CD8-positive, alpha-beta memory T cell (primary cell): ENCODE results near the gene FBLN1. TPM values are rescaled to one million over a fixed set of nuclear protein-coding genes. Genes with fewer than 3 reads are reported as not detected.
"Not testable (repeated sequence)": the region's sequence is repeated elsewhere in the genome, so short reads cannot be mapped to it uniquely, and the experiment has no call there.

Experiments
- CTCF ChIA-PET: fragments of 350-600 bp; sonication (Branson Sonifier 250); formaldehyde crosslinking; loops from one replicate; lab custom pipeline; 2021; ENCODE audit warnings: antibody characterized with exemption; lab: Charles Lee
- POLR2A ChIA-PET: fragments of 350-600 bp; sonication (Branson Sonifier 250); formaldehyde crosslinking; loops from one replicate; lab custom pipeline; 2021; ENCODE audit warnings: antibody characterized with exemption; lab: Charles Lee
- DNase-seq, 5 donors: peaks; one replicate each; pipeline versions ENCODE4 v3.0.0 to v3.0.0-alpha.2; 2020 to 2022; ENCODE audit warnings: mixed read lengths in 1 of 5
- H3K27ac ChIP-seq: one replicate; pipeline ENCODE4 v1.7.0; 2013; ENCODE audit warnings: low read depth, mild to moderate bottlenecking, low read length, moderate library complexity
- H3K27me3 ChIP-seq: 2 replicates; pipeline ENCODE4 v1.7.0; 2013; ENCODE audit warnings: low read length, mild to moderate bottlenecking; ENCODE audit not compliant: insufficient read depth, poor library complexity, severe bottlenecking
- H3K36me3 ChIP-seq: 2 replicates; pipeline ENCODE4 v1.7.0; 2013; ENCODE audit warnings: mild to moderate bottlenecking, low read length, moderate library complexity; ENCODE audit not compliant: insufficient read depth
- H3K4me1 ChIP-seq: 2 replicates; pipeline ENCODE4 v1.7.0; 2013; ENCODE audit warnings: mild to moderate bottlenecking, low read length, moderate library complexity; ENCODE audit not compliant: insufficient read depth
- H3K4me3 ChIP-seq: 2 replicates; pipeline ENCODE4 v1.7.0; 2013; ENCODE audit warnings: mild to moderate bottlenecking, low read length
- H3K9me3 ChIP-seq: 2 replicates; pipeline ENCODE4 v1.7.0; 2013; ENCODE audit warnings: mild to moderate bottlenecking, low read length
- H3K27ac Mint-ChIP-seq, 8 donors: one replicate each; pipeline ENCODE4 v1.8.0; 2020 to 2021; ENCODE audit warnings: mixed read lengths in 8 of 8, mild to moderate bottlenecking in 6 of 8, inconsistent platforms in 3 of 8, moderate library complexity in 3 of 8
- H3K27me3 Mint-ChIP-seq, 2 donors: one replicate each; pipeline ENCODE4 v1.8.0; 2020 to 2021; ENCODE audit warnings: mixed read lengths in 2 of 2, mild to moderate bottlenecking in 1 of 2, moderate library complexity in 1 of 2
- H3K36me3 Mint-ChIP-seq, 3 donors: one replicate each; pipeline ENCODE4 v1.8.0; 2020 to 2021; ENCODE audit warnings: mixed read lengths in 3 of 3, inconsistent platforms in 1 of 3, mild to moderate bottlenecking in 1 of 3
- H3K4me1 Mint-ChIP-seq, 3 donors: one replicate each; pipeline ENCODE4 v1.8.0; 2020 to 2021; ENCODE audit warnings: mixed read lengths in 3 of 3, inconsistent platforms in 1 of 3, mild to moderate bottlenecking in 1 of 3
- H3K4me3 Mint-ChIP-seq, 7 donors: one replicate each; pipeline ENCODE4 v1.8.0; 2020 to 2021; ENCODE audit warnings: mixed read lengths in 7 of 7, mild to moderate bottlenecking in 6 of 7, moderate library complexity in 4 of 7, inconsistent platforms in 2 of 7
- H3K9me3 Mint-ChIP-seq, 5 donors: one replicate each; pipeline ENCODE4 v1.8.0; 2020 to 2022; ENCODE audit warnings: mixed read lengths in 5 of 5, mild to moderate bottlenecking in 3 of 5, moderate library complexity in 2 of 5, inconsistent platforms in 1 of 5
- polyA plus RNA-seq: library from polyadenylated mRNA; unstranded; fragments of 300-500 nt; fragmentation: Illumina TruSeq; gene quantifications from one replicate; pipeline ENCODE4 v1.2.3, GENCODE V29; 2021
- total RNA-seq, 2 experiments: library from RNA; stranded (reverse); gene quantifications; one replicate each; pipeline ENCODE4 v1.2.3, GENCODE V29; 2021

The FBLN1 gene
- total and polyA plus RNA-seq, 3 experiments from 2014 or later = not detected

DNA sequence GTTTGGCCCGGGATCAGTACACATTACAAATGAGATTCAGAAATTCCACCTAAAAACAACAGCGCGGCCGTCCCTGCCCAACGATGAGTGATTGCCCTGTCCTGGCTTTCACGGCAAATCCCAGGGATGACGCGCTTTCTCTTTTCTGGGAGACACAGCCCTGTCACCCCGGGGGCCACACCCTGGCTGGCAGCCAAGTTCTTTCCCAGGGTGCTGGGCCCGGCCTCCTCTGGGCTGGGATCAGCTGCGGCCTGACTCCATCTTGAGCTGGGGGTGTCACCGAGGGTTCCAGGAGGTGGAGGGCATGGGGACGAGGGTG is 82.7 kb downstream of the FBLN1 start:
- no peak overlapping the region for H3K4me3 Mint-ChIP-seq
- ChIA-PET POLR2A (no interaction called here), CTCF (no interaction called here)
- H3K4me1 Mint-ChIP-seq = peaks cover 13 to 14% (median 14%) of the 10 kb centered on the region in 3 donors
- H3K27me3 Mint-ChIP-seq = peaks cover 0 to 8% of the 10 kb centered on the region in 2 donors
- no peaks in the 10 kb centered on the region for H3K36me3 ChIP-seq
- H3K9me3 Mint-ChIP-seq = peaks cover 0 to 13% (median 10%) of the 10 kb centered on the region in 5 donors
- H3K9me3 ChIP-seq = no peaks in the 10 kb centered on the region
- no peak overlapping the region for H3K4me3 ChIP-seq
- no peaks in the 10 kb centered on the region for H3K27me3 ChIP-seq
- DNase-seq = no peak
- H3K36me3 Mint-ChIP-seq = peaks cover 0 to 6% (median 0%) of the 10 kb centered on the region in 3 donors
- H3K4me1 ChIP-seq = peaks cover 12% of the 10 kb centered on the region
- H3K27ac ChIP-seq = no peak overlapping the region
- no peak overlapping the region for H3K27ac Mint-ChIP-seq

GRCh38 chr22:45585946-45586540 is 83.4 kb downstream of the FBLN1 start:
- no peak overlapping the region for H3K27ac Mint-ChIP-seq

DNA sequence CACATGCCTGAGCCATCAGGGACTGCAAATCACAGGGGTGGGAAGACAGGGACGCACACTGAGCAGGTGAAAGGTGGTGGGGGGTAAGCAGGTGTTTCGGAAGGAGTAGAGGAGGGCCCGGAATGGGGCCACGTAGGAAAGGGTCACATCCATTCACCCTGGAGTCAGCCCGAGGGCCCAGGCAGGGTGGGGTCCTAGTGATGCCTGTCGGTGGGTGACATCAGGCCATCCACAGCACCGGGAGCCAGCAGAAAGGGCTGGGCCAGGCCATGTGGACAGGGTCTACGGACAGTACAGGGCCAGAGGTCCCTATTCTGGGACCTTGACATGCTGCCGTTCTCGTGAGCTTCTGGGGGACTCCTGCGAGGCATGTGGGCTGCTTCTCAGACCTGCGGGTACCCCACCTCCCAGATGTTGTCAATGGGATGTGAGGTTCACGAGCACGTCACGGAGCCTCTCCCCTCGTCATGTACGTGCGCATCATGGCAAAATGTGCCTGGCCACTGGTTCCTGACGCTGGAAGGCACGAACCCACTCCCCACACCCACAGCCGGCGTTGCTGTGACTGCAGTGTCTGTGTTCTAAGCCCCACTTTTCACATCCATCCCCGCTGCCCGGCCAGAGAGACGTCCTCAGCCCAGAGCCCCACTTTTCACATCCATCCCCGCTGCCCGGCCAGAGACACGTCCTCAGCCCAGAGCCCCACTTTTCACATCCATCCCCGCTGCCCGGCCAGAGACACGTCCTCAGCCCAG is 84.1 kb downstream of the FBLN1 start:
- peaks cover 0 to 12% (median 10%) of the 10 kb centered on the region in 5 donors for H3K9me3 Mint-ChIP-seq
- peak overlapping the region in 1 of 7 donors; percentile 9 for H3K4me3 Mint-ChIP-seq
- peaks cover 0 to 6% (median 0%) of the 10 kb centered on the region in 3 donors for H3K36me3 Mint-ChIP-seq
- ChIA-PET CTCF (no interaction called here), POLR2A (no interaction called here)
- H3K27ac ChIP-seq = no peak overlapping the region
- H3K27me3 ChIP-seq = no peaks in the 10 kb centered on the region
- H3K36me3 ChIP-seq = no peaks in the 10 kb centered on the region
- no peak overlapping the region for H3K4me3 ChIP-seq
- H3K27ac Mint-ChIP-seq = no peak overlapping the region
- H3K4me1 ChIP-seq = peaks cover 12% of the 10 kb centered on the region
- H3K9me3 ChIP-seq = no peaks in the 10 kb centered on the region
- DNase-seq = no peak
- H3K27me3 Mint-ChIP-seq = peaks cover 0 to 8% of the 10 kb centered on the region in 2 donors
- peaks cover 13 to 14% (median 14%) of the 10 kb centered on the region in 3 donors for H3K4me1 Mint-ChIP-seq

More at GRCh38 chr22:45585946-45586540, 83.4 kb downstream of the FBLN1 start:
- ChIA-PET CTCF (no interaction called here), POLR2A (no interaction called here)
- Histone ChIP-seq H3K36me3 (no peaks in the 10 kb centered on the region), H3K27me3 (no peaks in the 10 kb centered on the region), H3K27ac (no peak overlapping the region), H3K9me3 (no peaks in the 10 kb centered on the region), H3K4me1 (peaks cover 12% of the 10 kb centered on the region), H3K4me3 (no peak overlapping the region)
- peaks cover 0 to 6% (median 0%) of the 10 kb centered on the region in 3 donors for H3K36me3 Mint-ChIP-seq
- peaks cover 0 to 8% of the 10 kb centered on the region in 2 donors for H3K27me3 Mint-ChIP-seq
- H3K9me3 Mint-ChIP-seq = peaks cover 0 to 13% (median 10%) of the 10 kb centered on the region in 5 donors
- H3K4me3 Mint-ChIP-seq = peak overlapping the region in 1 of 7 donors; percentile 9
- no peak for DNase-seq
- H3K4me1 Mint-ChIP-seq = peaks cover 13 to 14% (median 14%) of the 10 kb centered on the region in 3 donors

- Histone ChIP-seq H3K4me3 (no peak overlapping the region), H3K4me1 (peaks cover 11% of the 10 kb centered on the region), H3K9me3 (no peaks in the 10 kb centered on the region), H3K36me3 (no peaks in the 10 kb centered on the region), H3K27me3 (no peaks in the 10 kb centered on the region), H3K27ac (no peak overlapping the region)
- H3K36me3 Mint-ChIP-seq = peaks cover 0 to 6% (median 0%) of the 10 kb centered on the region in 3 donors
- peaks cover 0 to 8% (median 6%) of the 10 kb centered on the region in 5 donors for H3K9me3 Mint-ChIP-seq
- no peak overlapping the region for H3K4me3 Mint-ChIP-seq
- no peak for DNase-seq
- H3K27me3 Mint-ChIP-seq = peaks cover 0 to 8% of the 10 kb centered on the region in 2 donors
- peaks cover 9 to 11% (median 10%) of the 10 kb centered on the region in 3 donors for H3K4me1 Mint-ChIP-seq
- ChIA-PET CTCF (no interaction called here), POLR2A (no interaction called here)
- H3K27ac Mint-ChIP-seq = no peak overlapping the region
Measured at GRCh38 chr22:45587638-45588505, 85.2 kb downstream of the FBLN1 start.

DNA sequence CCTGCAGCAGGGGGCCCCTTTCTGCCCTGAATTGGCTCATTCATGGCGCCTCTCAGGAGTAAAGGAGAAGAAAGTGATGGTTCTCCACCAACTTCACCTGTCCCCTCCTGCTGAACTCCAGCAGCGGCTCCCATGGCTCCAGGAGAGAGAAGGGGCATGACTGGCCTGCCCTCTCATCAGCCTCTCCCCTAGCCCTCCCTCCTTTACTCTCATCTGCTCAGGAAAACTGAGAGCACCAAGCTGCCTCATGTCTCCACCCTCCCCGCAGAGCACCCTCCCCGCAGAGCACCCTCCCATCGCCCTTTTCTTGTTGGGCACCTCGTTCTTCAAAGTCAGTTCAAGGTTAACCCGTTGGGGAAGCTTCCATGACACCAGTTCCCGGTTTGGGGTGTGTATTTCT is 86.9 kb downstream of the FBLN1 start:
- Histone ChIP-seq H3K36me3 (no peaks in the 10 kb centered on the region), H3K27ac (no peak overlapping the region), H3K4me3 (no peak overlapping the region), H3K4me1 (no peaks in the 10 kb centered on the region), H3K27me3 (no peaks in the 10 kb centered on the region), H3K9me3 (no peaks in the 10 kb centered on the region)
- H3K27me3 Mint-ChIP-seq = peaks cover 0 to 18% of the 10 kb centered on the region in 2 donors
- no peak for DNase-seq
- no peaks in the 10 kb centered on the region for H3K36me3 Mint-ChIP-seq
- H3K27ac Mint-ChIP-seq = no peak overlapping the region
- H3K4me1 Mint-ChIP-seq = no peaks in the 10 kb centered on the region
- no peak overlapping the region for H3K4me3 Mint-ChIP-seq
- no peaks in the 10 kb centered on the region for H3K9me3 Mint-ChIP-seq
- POLR2A ChIA-PET = no interaction called here
- CTCF ChIA-PET = no interaction called here

GRCh38 chr22:45590262-45590661 is 87.6 kb downstream of the FBLN1 start:
- H3K27me3 Mint-ChIP-seq = peaks cover 1 to 18% of the 10 kb centered on the region in 2 donors
- Histone ChIP-seq H3K36me3 (no peaks in the 10 kb centered on the region), H3K27me3 (no peaks in the 10 kb centered on the region), H3K9me3 (no peaks in the 10 kb centered on the region), H3K4me3 (no peak overlapping the region), H3K4me1 (no peaks in the 10 kb centered on the region), H3K27ac (no peak overlapping the region)
- no peak for DNase-seq
- ChIA-PET POLR2A (no interaction called here), CTCF (no interaction called here)
- no peak overlapping the region for H3K27ac Mint-ChIP-seq
- no peaks in the 10 kb centered on the region for H3K4me1 Mint-ChIP-seq
- no peaks in the 10 kb centered on the region for H3K36me3 Mint-ChIP-seq
- H3K9me3 Mint-ChIP-seq = no peaks in the 10 kb centered on the region
- H3K4me3 Mint-ChIP-seq = no peak overlapping the region

- H3K4me1 ChIP-seq, H3K36me3 ChIP-seq, DNase-seq, H3K36me3 Mint-ChIP-seq, H3K9me3 Mint-ChIP-seq, H3K4me3 ChIP-seq, H3K4me3 Mint-ChIP-seq, H3K4me1 Mint-ChIP-seq, H3K27me3 ChIP-seq, H3K27ac Mint-ChIP-seq, H3K27ac ChIP-seq, H3K9me3 ChIP-seq, POLR2A ChIA-PET: not testable (repeated sequence)
- CTCF ChIA-PET = interaction anchor here (1.2 kb wide), 1 partner anchor 14 kb away, joined by 3 read pairs; no protein-coding TSS in a partner anchor
- H3K27me3 Mint-ChIP-seq = peaks cover 1 to 18% of the 10 kb centered on the region in 2 donors
Measured at GRCh38 chr22:45591633-45592213, 89.0 kb downstream of the FBLN1 start.
